ENCODE results near the gene TRAM2.

The TRAM2 gene

DNA sequence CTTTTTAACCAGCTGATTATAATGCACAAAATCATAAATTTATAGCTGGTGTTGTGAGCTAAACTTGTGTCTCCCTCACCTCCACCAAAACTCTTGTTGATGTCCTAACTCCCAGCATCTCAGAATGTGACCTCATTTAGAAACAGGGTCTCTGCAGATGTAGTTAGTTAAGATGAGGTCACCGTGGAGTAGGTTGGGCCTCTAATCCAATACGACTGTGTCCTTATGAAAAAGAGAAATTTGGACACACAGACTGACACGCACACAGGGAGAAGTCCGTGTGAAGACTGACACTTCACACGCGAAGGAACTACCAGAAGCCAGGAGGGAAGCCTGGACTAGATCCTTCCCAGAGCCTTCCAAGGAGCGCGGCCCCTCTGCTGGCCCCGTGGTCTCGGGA is 46.5 kb downstream of the TRAM2 start:
- DNase-seq (ENCODE audit: low read depth, low spot score), result no peak

DNA sequence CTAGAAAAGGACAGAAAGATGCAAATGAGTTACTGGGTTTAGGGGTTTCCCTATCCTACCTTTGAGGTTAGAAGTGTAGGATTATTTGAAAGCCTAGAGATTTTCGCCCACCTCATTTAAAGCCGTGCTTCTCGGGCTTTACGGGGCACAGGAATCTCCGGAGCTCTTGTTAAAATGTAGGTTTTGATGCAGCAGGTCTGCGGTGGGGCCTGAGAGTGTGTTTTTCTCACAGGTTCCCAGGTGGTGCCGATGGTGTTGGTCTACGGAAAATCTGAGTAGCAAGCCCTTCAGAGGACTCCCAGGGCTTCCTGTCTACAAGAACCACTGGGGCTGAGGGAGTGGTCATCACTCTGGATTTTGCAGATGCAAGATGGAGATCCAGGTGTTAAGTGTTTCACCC is 47.5 kb downstream of the TRAM2 start:
- DNase-seq (ENCODE audit: low read depth, low spot score), result no peak

DNA sequence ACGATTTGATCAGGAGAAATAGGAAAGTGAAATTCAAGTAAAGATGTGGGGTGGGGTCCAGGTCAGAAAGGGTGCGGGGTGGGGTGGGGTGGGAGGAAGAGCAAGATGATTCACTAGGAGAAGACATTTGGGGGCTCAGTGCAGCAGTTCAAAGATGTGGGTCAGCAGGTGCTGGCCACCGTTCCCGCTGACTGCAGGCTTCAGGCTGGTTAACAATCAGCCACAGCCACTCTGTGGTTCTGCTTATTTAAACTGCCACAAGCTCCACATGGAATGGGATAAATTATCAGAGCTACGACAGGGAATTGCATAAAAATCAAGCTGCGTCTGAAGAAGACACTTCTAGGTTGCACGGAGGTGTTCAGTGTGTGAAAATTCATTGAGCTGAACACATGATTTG is 49.4 kb downstream of the TRAM2 start:
- DNase-seq (ENCODE audit: low read depth, low spot score), result no peak

- DNase-seq (ENCODE audit: low read depth, low spot score), result no peak
Measured at GRCh38 chr6:52526634-52527033, 50.2 kb downstream of the TRAM2 start.

DNA sequence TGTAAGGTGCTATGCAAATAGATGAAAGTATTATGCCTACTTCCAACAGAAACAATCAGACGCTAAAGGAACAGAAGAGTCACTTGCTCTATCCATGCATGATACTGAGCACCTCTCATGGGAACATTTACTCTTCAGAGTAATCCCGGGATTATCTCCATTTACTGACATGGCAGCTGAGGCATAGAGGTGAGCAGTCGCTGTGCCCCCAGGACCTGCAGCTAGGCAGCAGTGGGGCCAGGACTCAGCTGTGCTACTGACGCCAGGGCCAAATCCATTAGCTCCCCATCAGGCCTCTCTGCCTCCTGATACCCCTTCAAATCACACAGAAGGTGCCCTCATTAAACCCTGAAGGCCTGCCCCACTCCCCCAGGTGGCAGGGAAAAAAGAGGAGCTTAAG is 51.9 kb downstream of the TRAM2 start:
- DNase-seq (ENCODE audit: low read depth, low spot score), result no peak

DNA sequence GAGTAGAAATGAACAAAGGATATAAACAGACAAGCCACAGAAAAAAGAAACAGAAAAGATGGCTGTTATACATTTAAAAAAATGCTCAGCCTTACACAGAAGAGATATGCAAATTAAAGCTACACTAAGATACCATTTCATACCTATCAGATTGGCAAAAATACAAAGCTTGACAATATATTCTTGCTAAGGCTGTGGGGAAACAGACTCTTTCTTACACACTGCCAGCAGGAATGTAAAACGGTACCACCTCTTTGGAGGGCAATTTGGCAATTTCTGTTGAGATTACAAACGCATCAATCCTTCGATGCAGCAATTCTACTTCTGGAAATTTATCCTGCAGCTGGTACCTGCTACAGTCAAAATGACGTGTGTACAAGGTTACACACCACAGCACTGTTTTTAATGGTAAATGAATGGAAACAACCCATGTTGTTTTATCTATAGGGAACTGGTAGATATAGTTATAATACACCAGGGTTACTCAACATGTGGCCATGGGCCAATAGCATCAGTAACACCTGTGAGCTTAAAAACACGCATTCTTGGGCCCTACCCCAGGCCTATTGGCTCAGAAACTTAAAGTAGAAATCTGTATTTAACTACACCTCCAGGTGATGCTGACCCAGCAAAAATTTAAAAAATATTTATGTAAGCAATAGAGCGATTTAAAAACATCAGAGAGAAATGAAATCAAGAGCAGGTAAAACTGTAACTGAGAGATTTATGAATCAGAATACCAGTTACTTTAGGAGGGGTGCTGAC is 53.3 kb downstream of the TRAM2 start:
- no peak for DNase-seq (ENCODE audit: low read depth, low spot score)

- no peak for DNase-seq (ENCODE audit: low read depth, low spot score)
Measured at GRCh38 chr6:52522655-52523054, 54.2 kb downstream of the TRAM2 start.

GRCh38 chr6:52522151-52522626 is 54.7 kb downstream of the TRAM2 start:
- peak; percentile 60 for DNase-seq (ENCODE audit: low read depth, low spot score)

GRCh38 chr6:52519618-52520017 is 57.2 kb downstream of the TRAM2 start:
- no peak for DNase-seq (ENCODE audit: low read depth, low spot score)

GRCh38 chr6:52518279-52518945 is 58.4 kb downstream of the TRAM2 start:
- no peak for DNase-seq (ENCODE audit: low read depth, low spot score)

DNA sequence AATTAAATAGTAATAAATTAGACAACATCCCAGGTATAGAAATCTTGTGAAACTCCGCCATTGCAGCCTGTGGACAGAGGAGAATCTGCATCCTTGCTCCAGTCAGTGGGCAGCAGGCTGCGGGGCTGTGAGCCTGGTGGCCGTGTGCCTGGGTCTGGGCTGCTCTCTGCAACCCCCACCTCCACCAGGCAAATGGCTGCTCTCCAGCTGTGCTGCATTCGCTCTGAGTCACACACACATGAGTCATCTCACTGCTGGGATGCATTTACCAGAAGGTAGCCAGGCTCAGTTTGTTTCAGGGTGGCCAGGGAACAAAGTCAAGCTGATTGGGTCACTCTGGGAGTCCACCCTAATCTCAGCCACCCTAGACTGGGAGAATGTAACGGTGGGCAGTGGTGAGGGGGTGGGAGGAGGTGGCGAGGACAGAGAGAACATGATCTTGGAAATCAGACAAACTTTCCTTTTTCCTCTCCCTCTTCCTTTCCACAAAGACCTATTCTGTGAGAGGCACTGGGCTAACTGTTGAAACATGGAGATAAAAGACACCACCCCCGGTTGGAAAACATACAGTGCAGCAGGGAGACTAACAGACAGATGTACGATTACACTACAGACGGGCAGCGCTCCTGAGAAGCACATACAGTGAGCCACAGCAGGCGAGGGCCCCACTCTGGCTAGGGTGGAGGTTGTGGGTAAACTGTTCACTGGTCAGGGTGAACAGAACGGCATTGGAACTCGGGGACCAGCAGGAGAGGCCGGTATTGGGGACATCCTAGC is 59.2 kb downstream of the TRAM2 start:
- peak; percentile 97 for DNase-seq (ENCODE audit: low read depth, low spot score)

DNA sequence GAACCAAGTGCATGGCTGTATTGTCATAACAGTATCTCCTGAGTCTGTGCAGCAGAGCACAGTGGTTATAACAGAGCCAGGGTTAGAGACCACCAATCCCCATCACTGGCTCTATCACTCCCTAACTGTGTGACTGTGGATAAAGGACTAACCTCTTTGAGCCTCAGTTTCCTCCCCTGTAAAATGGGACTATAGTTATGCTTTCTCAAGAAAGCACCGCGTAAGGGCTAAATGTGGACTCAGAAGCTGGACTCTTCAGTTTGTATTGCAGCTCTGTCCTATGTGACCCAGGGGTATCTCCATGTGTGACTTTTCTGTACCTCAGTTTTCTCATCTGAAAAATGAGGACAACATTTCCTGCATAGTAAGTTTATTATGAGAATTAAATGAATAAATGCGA is 59.9 kb downstream of the TRAM2 start:
- DNase-seq (ENCODE audit: low read depth, low spot score), result no peak

DNA sequence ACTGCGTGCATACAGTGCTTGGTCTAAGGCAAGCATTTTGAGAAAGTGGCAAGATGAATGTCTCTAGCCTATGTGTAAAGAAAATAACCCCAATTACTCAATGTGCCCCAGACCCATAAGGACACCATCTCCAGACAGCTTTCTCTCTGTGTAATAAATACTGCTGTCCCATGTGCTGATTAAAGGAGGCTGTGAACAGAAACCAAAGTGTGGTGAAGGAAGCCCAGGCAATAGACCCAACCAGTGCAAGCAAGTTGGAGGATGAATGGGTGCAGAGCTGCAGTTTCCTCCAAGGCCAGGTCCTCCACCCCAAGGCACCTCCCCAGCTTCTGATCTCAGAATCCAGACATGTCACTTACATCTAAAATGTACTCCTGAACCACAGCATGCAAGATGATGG is 60.6 kb downstream of the TRAM2 start:
- DNase-seq (ENCODE audit: low read depth, low spot score), result no peak

- DNase-seq (ENCODE audit: low read depth, low spot score), result no peak
Measured at GRCh38 chr6:52515219-52515960, 61.5 kb downstream of the TRAM2 start.

DNA sequence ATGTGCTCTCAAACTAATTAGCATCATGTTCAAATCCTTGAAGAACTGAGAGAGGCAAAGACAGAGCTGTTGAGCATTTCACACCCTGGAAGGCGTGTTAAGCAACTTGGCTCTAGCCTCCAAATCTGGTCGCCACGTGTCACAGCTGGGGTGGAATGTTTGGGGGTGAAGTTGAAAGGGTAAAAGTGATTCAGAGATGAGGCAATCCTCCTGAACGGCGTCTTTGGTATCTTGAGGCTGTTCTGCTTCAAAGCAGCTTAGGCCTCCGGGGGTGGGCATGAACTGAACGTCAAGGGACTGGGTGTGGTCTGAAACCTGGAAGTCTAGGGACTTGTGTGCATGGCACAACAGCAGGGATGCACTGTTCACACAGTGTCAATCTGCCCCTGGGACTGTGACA is 62.3 kb downstream of the TRAM2 start:
- DNase-seq (ENCODE audit: low read depth, low spot score), result no peak

DNA sequence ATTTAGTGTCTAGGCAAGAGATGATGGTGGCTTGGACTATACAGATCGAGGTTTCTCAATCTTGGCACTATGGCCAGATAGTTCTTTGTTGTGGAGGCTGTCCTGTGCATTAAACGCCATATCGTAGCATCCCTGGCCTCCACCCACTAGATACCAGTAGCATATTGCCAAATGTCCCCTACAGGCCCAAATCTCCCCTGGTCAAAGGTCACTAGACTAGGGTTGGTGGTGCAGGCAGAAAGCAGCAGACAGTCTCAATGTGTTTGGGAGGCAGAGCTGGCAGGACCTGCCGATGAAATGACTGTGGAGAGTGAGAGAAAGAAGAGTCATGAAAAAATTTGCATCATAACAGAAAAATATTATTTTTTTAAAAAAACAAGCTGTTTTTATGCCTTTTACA is 63.0 kb downstream of the TRAM2 start:
- no peak for DNase-seq (ENCODE audit: low read depth, low spot score)

DNA sequence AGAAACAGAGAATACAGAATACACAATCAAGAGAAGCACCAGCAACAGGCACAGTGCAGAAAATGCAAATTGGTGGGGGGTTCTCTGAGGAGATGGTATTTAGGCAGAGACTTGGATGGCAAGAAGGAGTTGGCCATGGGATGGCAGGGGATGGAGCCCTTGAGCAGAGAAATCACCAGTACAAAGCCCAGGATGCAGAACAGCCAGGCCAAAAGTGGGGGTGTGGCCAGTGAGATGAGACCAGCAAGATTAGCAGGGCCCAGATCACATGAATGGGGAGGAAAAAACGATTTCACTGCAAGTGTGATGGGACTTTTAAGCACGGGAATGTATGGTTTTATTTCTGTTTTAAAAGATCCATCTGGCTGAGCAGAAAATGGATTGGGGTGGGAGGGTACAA is 63.4 kb downstream of the TRAM2 start:
- DNase-seq (ENCODE audit: low read depth, low spot score), result no peak

GRCh38 chr6:52512199-52512598 is 64.7 kb downstream of the TRAM2 start:
- peak; percentile 89 for DNase-seq (ENCODE audit: low read depth, low spot score)

DNA sequence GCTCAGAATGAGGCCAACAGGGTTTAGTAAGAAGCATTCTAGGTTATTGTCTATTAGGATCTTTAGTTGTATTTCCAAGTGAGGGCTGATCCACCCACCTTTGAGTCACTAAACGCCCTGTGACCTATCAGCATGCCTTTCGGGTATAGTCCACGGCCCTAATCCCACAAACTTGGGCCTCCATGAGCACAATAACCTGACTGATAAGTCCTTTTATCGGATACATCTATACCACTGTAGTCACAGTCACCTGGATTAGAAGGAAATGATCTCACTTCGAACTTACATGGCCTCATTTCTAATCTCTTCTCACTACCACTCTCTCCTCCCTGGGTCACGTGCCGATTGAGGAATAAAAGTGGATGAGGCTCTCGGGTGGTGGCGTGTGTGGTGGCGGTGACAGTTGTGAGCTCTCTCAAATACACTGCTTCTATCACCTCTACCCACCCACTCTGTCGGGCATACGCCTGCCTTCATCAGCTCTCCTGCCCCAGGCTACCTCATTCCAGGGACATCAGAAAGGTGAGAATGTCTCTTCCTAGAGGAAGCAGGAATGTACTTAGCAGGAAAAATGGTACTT is 65.2 kb downstream of the TRAM2 start:
- DNase-seq (ENCODE audit: low read depth, low spot score), result no peak

GRCh38 chr6:52511163-52511562 is 65.7 kb downstream of the TRAM2 start:
- no peak for DNase-seq (ENCODE audit: low read depth, low spot score)

DNA sequence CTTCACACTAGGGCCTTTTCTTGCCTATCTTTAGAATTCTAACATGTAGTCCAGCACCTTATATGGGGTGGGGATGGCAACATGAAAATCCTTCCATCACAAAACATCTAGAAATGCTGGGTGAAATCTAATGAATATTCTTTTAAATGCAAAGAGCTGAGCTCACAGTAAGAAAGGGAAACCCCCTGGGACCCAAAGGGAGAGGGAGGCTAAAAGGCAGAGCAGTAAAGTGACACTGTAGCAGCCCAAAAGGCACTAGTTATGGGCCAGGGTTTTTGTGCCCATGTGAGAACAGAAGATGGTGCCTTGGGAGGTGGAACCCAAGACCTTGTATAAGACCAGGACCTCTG is 66.7 kb downstream of the TRAM2 start:
- no peak for DNase-seq (ENCODE audit: low read depth, low spot score)
